DOHH2 (cell line): ENCODE data around the gene ST3GAL4.

Experiments used
- H3F3A ChIP-seq: fragments of 200-600 bp; sonication (generic), shearing (Covaris generic); 2 replicates; pipeline ENCODE4 v1.6.0; 2016; ENCODE audit warnings: antibody characterized with exemption, mild to moderate bottlenecking; ENCODE audit not compliant: control insufficient read depth, insufficient read depth
- H3K27ac ChIP-seq: fragments of 200-600 bp; sonication (generic); 2 replicates; pipeline ENCODE4 v1.5.1; 2014; ENCODE audit warnings: low read depth, mild to moderate bottlenecking, low read length, moderate library complexity
- H3K27me3 ChIP-seq: fragments of 200-600 bp; sonication (generic); 2 replicates; pipeline ENCODE4 v1.6.1; 2014; ENCODE audit warnings: mild to moderate bottlenecking, low read length, mixed read lengths; ENCODE audit not compliant: control insufficient read depth
- H3K36me3 ChIP-seq: fragments of 200-600 bp; sonication (generic); 2 replicates; pipeline ENCODE4 v1.6.1; 2014; ENCODE audit warnings: mild to moderate bottlenecking, low read length, moderate library complexity, mixed read lengths; ENCODE audit not compliant: control insufficient read depth
- H3K4me1 ChIP-seq: fragments of 200-600 bp; sonication (generic); 2 replicates; pipeline ENCODE4 v1.6.1; 2014; ENCODE audit warnings: mild to moderate bottlenecking, low read length, mixed read lengths; ENCODE audit not compliant: control insufficient read depth
- H3K4me2 ChIP-seq: fragments of 200-600 bp; sonication (generic); 2 replicates; pipeline ENCODE4 v1.6.0; 2014; ENCODE audit warnings: mild to moderate bottlenecking, low read length, moderate library complexity
- H3K4me3 ChIP-seq: fragments of 200-600 bp; sonication (generic); 2 replicates; pipeline ENCODE4 v1.5.1; 2014; ENCODE audit warnings: mild to moderate bottlenecking, low read length, mixed read lengths
- H3K79me2 ChIP-seq: fragments of 200-600 bp; sonication (generic); 2 replicates; pipeline ENCODE4 v1.6.1; 2014; ENCODE audit warnings: mild to moderate bottlenecking, low read length, mixed read lengths; ENCODE audit not compliant: control insufficient read depth
- H3K9me2 ChIP-seq: fragments of 200-600 bp; sonication (generic); replicated peaks from 2 replicates; pipeline ENCODE4 v1.6.1; 2014; ENCODE audit warnings: mild to moderate bottlenecking, low read length, mixed read lengths; ENCODE audit not compliant: control insufficient read depth
- H3K9me3 ChIP-seq: fragments of 200-600 bp; sonication (generic); 2 replicates; pipeline ENCODE4 v1.6.1; 2014; ENCODE audit warnings: antibody characterized with exemption, low read length, mixed read lengths; ENCODE audit not compliant: control insufficient read depth, insufficient read depth
- H4K20me1 ChIP-seq: fragments of 200-600 bp; sonication (generic); 2 replicates; pipeline ENCODE4 v1.6.0; 2014; ENCODE audit warnings: low read depth, mild to moderate bottlenecking, antibody characterized with exemption, low read length, moderate library complexity; ENCODE audit not compliant: control insufficient read depth, insufficient read depth
- EZH2phosphoT487 ChIP-seq: fragments of 200-600 bp; sonication (generic); IDR thresholded peaks from 2 replicates; pipeline ENCODE4 v1.6.1; 2017; ENCODE audit warnings: borderline replicate concordance, mild to moderate bottlenecking, antibody characterized with exemption, low read length, moderate library complexity, mixed read lengths
- TF ChIP-seq, protein P1 (sequence below): fragments of 200-600 bp; sonication (generic); IDR thresholded peaks from one replicate; pipeline ENCODE4 v1.5.1; 2014; ENCODE audit warnings: antibody characterized with exemption, mild to moderate bottlenecking, low read depth, low read length; ENCODE audit not compliant: poor library complexity, severe bottlenecking

The ST3GAL4 gene

DNA sequence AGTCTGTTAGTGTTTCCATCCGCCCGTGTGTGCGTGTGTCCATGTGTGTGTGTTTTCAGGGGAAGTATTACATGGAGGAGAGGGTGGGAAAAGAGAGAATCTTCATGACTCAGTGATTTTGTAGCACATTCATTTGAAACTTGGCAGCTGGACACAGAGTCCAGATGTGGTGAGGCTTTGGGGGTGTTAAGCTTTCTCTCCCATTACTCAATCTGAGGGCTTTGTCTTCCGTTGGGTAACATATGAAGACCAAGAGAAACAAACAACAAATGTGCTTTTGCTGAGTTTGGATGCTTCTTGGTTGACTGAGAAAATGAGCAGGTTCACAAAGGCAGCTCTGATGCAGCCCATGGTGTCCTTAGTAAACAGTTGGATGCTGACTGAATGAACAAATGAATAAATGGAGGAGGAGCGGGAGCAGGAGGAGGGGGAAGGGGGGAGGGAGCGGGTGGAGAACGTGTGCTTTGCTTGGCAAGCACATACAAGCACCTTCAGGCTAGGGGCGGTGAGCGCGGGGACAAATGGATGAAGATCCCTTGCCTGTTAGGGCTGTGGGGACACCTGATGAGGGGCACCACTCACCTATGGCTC is 104.3 kb downstream of the ST3GAL4 start:
- Histone ChIP-seq H3K9me3 (no peaks in the 10 kb centered on the region), H3K4me2 (no peak overlapping the region), H3F3A (no peaks in the 10 kb centered on the region), H3K79me2 (no peaks in the 10 kb centered on the region), H3K27ac (no peak overlapping the region), H4K20me1 (no peaks in the 10 kb centered on the region), H3K4me3 (no peak overlapping the region), H3K4me1 (peaks cover 8% of the 10 kb centered on the region), H3K27me3 (no peaks in the 10 kb centered on the region), H3K9me2 (no peaks in the 10 kb centered on the region), H3K36me3 (no peaks in the 10 kb centered on the region)
- TF ChIP-seq, protein P1, sequence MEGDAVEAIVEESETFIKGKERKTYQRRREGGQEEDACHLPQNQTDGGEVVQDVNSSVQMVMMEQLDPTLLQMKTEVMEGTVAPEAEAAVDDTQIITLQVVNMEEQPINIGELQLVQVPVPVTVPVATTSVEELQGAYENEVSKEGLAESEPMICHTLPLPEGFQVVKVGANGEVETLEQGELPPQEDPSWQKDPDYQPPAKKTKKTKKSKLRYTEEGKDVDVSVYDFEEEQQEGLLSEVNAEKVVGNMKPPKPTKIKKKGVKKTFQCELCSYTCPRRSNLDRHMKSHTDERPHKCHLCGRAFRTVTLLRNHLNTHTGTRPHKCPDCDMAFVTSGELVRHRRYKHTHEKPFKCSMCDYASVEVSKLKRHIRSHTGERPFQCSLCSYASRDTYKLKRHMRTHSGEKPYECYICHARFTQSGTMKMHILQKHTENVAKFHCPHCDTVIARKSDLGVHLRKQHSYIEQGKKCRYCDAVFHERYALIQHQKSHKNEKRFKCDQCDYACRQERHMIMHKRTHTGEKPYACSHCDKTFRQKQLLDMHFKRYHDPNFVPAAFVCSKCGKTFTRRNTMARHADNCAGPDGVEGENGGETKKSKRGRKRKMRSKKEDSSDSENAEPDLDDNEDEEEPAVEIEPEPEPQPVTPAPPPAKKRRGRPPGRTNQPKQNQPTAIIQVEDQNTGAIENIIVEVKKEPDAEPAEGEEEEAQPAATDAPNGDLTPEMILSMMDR = no peak
- no peak for TF ChIP-seq EZH2phosphoT487

DNA sequence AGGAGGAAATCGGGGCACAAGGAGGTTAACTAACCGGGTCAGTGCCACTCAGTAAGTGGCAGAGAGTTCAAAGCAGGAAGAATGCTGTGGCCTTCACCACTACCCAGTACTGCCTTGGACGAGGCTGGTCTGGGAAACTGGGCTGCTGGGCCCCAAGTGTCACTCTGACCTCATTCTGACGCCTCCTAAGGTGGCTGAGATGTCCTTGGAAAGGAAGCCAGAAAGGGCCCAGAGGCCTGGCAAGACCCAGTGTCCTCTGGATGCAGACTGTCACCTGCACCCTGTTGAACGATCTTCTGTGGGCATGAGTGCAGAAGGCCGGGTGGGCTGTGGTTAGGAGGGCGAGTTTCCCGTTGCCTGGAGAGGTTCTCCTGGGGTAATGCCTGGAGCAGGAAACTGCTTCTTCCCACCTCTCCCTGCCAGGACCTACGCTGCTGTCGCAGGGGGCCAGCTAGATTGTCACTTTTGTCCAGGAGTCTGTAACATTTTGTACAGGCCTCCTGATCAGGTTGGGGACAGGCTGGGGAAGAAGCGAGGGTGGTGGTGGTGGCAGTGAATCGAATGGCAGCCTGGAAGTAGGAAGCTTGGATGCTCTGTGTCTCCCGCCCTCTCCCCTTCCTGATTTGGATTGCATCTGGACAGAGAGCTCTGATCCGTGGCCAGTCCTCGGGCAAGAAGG is 105.1 kb downstream of the ST3GAL4 start:
- no peak overlapping the region for H3K27ac ChIP-seq
- no peaks in the 10 kb centered on the region for H4K20me1 ChIP-seq
- TF ChIP-seq, protein P1 = no peak
- TF ChIP-seq EZH2phosphoT487 = no peak
- H3K27me3 ChIP-seq = no peaks in the 10 kb centered on the region
- no peaks in the 10 kb centered on the region for H3K9me3 ChIP-seq
- no peaks in the 10 kb centered on the region for H3F3A ChIP-seq
- no peaks in the 10 kb centered on the region for H3K9me2 ChIP-seq
- H3K79me2 ChIP-seq = no peaks in the 10 kb centered on the region
- no peak overlapping the region for H3K4me3 ChIP-seq
- H3K4me1 ChIP-seq = peaks cover 16% of the 10 kb centered on the region
- H3K36me3 ChIP-seq = no peaks in the 10 kb centered on the region
- no peak overlapping the region for H3K4me2 ChIP-seq

DNA sequence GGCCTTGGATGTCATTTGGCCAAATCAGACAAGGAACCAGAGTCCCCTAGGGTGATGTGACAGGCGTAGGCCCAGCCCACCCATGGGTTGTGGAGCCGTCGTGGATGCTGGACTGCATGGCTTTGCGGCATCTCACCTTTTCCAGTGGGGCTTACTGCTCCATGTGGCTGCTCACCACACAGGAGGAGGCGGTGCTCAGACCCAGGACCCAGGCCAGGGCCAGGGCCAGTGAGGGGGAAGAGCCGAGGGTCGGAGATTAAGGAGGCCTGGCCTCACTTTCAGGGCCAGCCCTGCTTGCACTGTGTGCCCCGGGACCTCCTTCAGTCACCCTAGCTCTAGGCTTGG is 105.6 kb downstream of the ST3GAL4 start:
- Histone ChIP-seq H3K9me3 (no peaks in the 10 kb centered on the region), H3K4me2 (no peak overlapping the region), H3K27me3 (no peaks in the 10 kb centered on the region; the same call in 1 of the 2 replicates), H3K79me2 (no peaks in the 10 kb centered on the region), H3K9me2 (no peaks in the 10 kb centered on the region), H3F3A (peaks cover 2% of the 10 kb centered on the region; the same call in 1 of the 2 replicates), H3K36me3 (no peaks in the 10 kb centered on the region), H3K4me3 (no peak overlapping the region), H3K4me1 (peaks cover 21% of the 10 kb centered on the region), H4K20me1 (no peaks in the 10 kb centered on the region), H3K27ac (no peak overlapping the region)
- TF ChIP-seq, protein P1 = no peak
- no peak for TF ChIP-seq EZH2phosphoT487
